ENCODE measurements around the gene NME5.

DNA sequence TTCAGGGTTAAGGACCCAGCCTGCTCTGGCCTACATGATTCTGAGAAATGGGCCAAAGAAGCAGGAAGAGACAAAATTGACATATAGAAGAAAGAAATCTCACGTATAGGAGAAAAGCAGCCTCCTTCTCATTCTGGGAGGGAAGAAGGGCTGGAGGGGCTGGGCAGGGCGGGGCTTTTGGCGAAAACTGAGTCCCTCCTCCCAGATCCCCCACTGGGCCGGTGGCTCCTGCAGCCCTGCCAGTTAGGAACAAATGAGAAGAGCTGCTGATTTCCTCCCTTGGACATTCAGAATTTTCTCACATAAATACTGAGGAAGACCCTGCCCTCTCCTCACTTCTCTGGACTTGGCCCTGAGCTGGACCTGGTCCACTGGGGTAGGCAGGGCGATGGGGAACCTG is 55.5 kb downstream of the NME5 start, which contains the start of gene WNT8A:
- TF ChIP-seq, protein P1, sequence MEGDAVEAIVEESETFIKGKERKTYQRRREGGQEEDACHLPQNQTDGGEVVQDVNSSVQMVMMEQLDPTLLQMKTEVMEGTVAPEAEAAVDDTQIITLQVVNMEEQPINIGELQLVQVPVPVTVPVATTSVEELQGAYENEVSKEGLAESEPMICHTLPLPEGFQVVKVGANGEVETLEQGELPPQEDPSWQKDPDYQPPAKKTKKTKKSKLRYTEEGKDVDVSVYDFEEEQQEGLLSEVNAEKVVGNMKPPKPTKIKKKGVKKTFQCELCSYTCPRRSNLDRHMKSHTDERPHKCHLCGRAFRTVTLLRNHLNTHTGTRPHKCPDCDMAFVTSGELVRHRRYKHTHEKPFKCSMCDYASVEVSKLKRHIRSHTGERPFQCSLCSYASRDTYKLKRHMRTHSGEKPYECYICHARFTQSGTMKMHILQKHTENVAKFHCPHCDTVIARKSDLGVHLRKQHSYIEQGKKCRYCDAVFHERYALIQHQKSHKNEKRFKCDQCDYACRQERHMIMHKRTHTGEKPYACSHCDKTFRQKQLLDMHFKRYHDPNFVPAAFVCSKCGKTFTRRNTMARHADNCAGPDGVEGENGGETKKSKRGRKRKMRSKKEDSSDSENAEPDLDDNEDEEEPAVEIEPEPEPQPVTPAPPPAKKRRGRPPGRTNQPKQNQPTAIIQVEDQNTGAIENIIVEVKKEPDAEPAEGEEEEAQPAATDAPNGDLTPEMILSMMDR (IDR thresholded peaks at IDR 0.05) = no peak
- no peak for TF ChIP-seq POLR2A (IDR thresholded peaks at IDR 0.05)
